ENCODE data around the gene CRMP1.

CRMP1 gene

GRCh38 chr4:5827108-5828004 lies 65.5 kb downstream of the CRMP1 start:
- TF ChIP-seq, protein P1, sequence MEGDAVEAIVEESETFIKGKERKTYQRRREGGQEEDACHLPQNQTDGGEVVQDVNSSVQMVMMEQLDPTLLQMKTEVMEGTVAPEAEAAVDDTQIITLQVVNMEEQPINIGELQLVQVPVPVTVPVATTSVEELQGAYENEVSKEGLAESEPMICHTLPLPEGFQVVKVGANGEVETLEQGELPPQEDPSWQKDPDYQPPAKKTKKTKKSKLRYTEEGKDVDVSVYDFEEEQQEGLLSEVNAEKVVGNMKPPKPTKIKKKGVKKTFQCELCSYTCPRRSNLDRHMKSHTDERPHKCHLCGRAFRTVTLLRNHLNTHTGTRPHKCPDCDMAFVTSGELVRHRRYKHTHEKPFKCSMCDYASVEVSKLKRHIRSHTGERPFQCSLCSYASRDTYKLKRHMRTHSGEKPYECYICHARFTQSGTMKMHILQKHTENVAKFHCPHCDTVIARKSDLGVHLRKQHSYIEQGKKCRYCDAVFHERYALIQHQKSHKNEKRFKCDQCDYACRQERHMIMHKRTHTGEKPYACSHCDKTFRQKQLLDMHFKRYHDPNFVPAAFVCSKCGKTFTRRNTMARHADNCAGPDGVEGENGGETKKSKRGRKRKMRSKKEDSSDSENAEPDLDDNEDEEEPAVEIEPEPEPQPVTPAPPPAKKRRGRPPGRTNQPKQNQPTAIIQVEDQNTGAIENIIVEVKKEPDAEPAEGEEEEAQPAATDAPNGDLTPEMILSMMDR (conservative IDR thresholded peaks at IDR 0.05; ENCODE audit: low read length): no peak
- DNase-seq (ENCODE audit: low read depth): peak; percentile 55
- H3K4me3 ChIP-seq (ENCODE audit: low read length): no peak overlapping the region

GRCh38 chr4:5826437-5827107 lies 66.3 kb downstream of the CRMP1 start:
- no peak overlapping the region for H3K4me3 ChIP-seq (ENCODE audit: low read length)
- DNase-seq (ENCODE audit: low read depth): no peak

GRCh38 chr4:5825321-5826041 lies 67.4 kb downstream of the CRMP1 start:
- TF ChIP-seq, protein P1 (conservative IDR thresholded peaks at IDR 0.05; ENCODE audit: low read length): no peak
- H3K4me3 ChIP-seq (ENCODE audit: low read length): no peak overlapping the region
- DNase-seq (ENCODE audit: low read depth): no peak

More at GRCh38 chr4:5826437-5827107, 66.3 kb downstream of the CRMP1 start:
- TF ChIP-seq, protein P1 (conservative IDR thresholded peaks at IDR 0.05; ENCODE audit: low read length): no peak

- H3K4me3 ChIP-seq (ENCODE audit: low read length): no peak overlapping the region
- TF ChIP-seq, protein P1 (conservative IDR thresholded peaks at IDR 0.05; ENCODE audit: low read length): peak; percentile 60
- DNase-seq (ENCODE audit: low read depth): peak; percentile 35
These were observed 68.3 kb downstream of the CRMP1 start for GRCh38 chr4:5824635-5825034.

DNA sequence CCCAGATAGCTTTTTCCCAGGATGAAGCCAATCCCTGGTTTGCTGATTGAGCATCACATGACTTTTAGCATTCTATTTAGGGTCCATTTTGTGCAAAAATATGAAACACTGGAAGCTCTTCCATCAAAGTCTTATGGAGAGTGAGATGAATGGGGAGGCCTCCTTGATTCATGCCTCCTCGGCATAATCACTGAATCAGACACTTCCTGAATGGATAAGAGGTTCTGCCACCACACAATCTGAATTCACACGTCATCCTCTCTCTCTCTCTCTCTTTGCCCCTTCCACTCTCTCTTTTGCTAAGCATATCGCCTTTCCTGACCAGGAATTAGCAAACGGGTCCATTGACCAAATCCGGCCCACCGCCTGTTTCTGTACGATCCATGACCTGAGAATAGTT lies 68.7 kb downstream of the CRMP1 start:
- TF ChIP-seq, protein P1 (conservative IDR thresholded peaks at IDR 0.05; ENCODE audit: low read length): no peak
- no peak overlapping the region for H3K4me3 ChIP-seq (ENCODE audit: low read length)
- no peak for DNase-seq (ENCODE audit: low read depth)

GRCh38 chr4:5823542-5824211 lies 69.2 kb downstream of the CRMP1 start:
- H3K4me3 ChIP-seq (ENCODE audit: low read length): no peak overlapping the region
- TF ChIP-seq, protein P1 (conservative IDR thresholded peaks at IDR 0.05; ENCODE audit: low read length): no peak
- no peak for DNase-seq (ENCODE audit: low read depth)

Data from AG10803 (cell line).